Panc1 (cell line): ENCODE measurements around the gene PTPRS.

ENCODE experiments used
- CTCF ChIP-seq: fragments of 450-650 bp; IDR thresholded peaks from 2 replicates; pipeline ENCODE4 v1.5.1; 2017; ENCODE audit warnings: mild to moderate bottlenecking
- POLR2AphosphoS5 ChIP-seq: IDR thresholded peaks from 2 replicates; pipeline ENCODE4 v1.6.1; 2012; ENCODE audit warnings: mild to moderate bottlenecking, low read depth, low read length, moderate library complexity

- no peak for TF ChIP-seq CTCF
- no peak for TF ChIP-seq POLR2AphosphoS5
Observed at GRCh38 chr19:5339198-5339949, 1.2 kb downstream of the PTPRS start.
